Measurements from ENCODE around the gene ZNF764. TPM values are rescaled to one million over a fixed set of nuclear protein-coding genes. Genes with fewer than 3 reads are reported as not detected.
"Not testable (repeated sequence)": the region's sequence is repeated elsewhere in the genome, so short reads cannot be mapped to it uniquely, and the experiment has no call there.

Gene ZNF764
- total RNA-seq, 4 donors from 2014 or later: 1.5 to 11.3 (median 7.3) TPM

DNA sequence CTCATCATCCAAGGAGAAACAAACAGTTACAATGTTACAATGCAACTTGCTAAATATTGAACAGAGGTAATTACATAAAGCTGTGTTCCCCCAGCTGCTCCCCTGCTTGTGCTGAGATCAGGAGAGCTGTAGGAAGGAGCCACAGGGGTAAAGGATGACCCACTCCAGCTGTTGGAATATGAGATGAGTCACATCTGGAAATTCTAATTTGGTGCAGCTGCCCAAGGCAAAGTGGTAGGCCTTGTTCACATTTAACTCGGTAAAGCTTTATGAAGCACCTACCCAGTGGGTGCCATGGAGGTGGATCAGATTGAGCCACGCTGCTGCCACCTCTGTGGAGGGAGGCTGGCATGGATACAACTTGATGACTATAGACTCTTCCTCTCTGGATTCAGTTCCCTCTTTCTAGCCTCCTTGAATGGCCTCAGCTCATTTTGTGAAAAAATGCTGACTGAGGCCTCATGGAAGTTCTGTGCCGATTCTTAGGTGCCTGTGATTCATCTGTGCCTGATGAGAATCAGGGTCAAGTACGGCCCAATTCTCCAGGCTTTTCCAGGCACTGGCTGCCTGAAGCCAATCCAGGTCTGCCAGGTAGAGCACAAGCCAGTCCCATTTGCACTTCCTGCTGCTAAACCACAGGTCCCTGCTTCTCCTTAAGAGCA, 44.6 kb upstream of the ZNF764 start:
- no peak overlapping the region for H3K27ac ChIP-seq
- H3K9me3 ChIP-seq: no peaks in the 10 kb centered on the region
- intact Hi-C loops (cut with DNase I; ENCODE audit: low total_unique reads): no loop called here
- H3K4me3 ChIP-seq: no peak overlapping the region
- no peaks in the 10 kb centered on the region for H3K36me3 ChIP-seq
- no peaks in the 10 kb centered on the region for H3K4me1 ChIP-seq
- TF ChIP-seq, protein P1, sequence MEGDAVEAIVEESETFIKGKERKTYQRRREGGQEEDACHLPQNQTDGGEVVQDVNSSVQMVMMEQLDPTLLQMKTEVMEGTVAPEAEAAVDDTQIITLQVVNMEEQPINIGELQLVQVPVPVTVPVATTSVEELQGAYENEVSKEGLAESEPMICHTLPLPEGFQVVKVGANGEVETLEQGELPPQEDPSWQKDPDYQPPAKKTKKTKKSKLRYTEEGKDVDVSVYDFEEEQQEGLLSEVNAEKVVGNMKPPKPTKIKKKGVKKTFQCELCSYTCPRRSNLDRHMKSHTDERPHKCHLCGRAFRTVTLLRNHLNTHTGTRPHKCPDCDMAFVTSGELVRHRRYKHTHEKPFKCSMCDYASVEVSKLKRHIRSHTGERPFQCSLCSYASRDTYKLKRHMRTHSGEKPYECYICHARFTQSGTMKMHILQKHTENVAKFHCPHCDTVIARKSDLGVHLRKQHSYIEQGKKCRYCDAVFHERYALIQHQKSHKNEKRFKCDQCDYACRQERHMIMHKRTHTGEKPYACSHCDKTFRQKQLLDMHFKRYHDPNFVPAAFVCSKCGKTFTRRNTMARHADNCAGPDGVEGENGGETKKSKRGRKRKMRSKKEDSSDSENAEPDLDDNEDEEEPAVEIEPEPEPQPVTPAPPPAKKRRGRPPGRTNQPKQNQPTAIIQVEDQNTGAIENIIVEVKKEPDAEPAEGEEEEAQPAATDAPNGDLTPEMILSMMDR (IDR thresholded peaks at IDR 0.05): no peak
- no peak for TF ChIP-seq POLR2A (IDR thresholded peaks at IDR 0.05)
- no peaks in the 10 kb centered on the region for H3K27me3 ChIP-seq
- DNase-seq: no peak

DNA sequence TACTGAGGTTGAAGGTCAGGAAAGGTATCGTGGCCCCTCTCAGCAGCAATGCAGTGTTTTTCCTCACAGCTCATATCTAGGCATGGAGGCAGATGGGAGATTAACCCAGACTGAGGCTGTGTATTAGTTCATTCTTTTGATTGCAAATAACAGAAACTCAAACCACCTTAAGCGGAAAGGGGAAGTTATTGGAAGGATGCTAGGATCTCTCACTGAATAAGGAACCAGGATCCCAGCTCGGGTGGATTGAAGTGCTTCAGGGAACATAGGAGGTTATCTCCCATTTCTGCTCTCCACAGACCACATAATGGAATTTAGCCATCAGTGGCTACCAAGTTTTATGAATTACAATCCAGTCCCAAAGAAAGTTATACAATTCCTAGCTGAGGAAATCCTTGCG, 43.8 kb upstream of the ZNF764 start:
- H3K27me3 ChIP-seq: no peaks in the 10 kb centered on the region
- TF ChIP-seq POLR2A (IDR thresholded peaks at IDR 0.05): no peak
- TF ChIP-seq, protein P1 (IDR thresholded peaks at IDR 0.05): no peak
- H3K4me3 ChIP-seq: no peak overlapping the region
- H3K27ac ChIP-seq: no peak overlapping the region
- H3K9me3 ChIP-seq: no peaks in the 10 kb centered on the region
- DNase-seq: no peak
- H3K36me3 ChIP-seq: no peaks in the 10 kb centered on the region
- H3K4me1 ChIP-seq: no peaks in the 10 kb centered on the region
- intact Hi-C loops (cut with DNase I; ENCODE audit: low total_unique reads): no loop called here

DNA sequence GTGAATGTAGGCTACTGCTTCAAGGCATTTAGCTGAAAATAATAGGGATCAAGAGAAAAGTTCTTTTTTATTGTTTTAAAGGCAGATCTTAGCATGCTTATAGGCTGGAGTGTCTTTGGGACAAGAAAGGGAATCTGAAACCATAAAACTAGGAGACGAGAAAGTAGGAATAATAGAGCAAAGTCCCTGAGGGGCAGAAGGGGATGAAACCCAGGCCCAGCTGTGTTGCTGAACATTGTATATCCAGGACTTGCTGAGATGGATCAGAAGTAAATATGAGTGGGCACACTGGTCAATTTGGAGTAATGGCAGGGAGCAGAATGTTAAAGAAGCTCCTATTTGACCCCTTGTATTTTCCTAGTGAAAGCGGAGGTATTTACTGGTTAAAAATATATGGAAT, 42.8 kb upstream of the ZNF764 start:
- Histone ChIP-seq H3K9me3 (no peaks in the 10 kb centered on the region), H3K4me1 (no peaks in the 10 kb centered on the region), H3K27me3 (no peaks in the 10 kb centered on the region), H3K27ac (no peak overlapping the region), H3K36me3 (no peaks in the 10 kb centered on the region), H3K4me3 (no peak overlapping the region)
- TF ChIP-seq POLR2A (IDR thresholded peaks at IDR 0.05): no peak
- TF ChIP-seq, protein P1 (IDR thresholded peaks at IDR 0.05): no peak
- DNase-seq: no peak
- intact Hi-C loops (cut with DNase I; ENCODE audit: low total_unique reads): no loop called here

DNA sequence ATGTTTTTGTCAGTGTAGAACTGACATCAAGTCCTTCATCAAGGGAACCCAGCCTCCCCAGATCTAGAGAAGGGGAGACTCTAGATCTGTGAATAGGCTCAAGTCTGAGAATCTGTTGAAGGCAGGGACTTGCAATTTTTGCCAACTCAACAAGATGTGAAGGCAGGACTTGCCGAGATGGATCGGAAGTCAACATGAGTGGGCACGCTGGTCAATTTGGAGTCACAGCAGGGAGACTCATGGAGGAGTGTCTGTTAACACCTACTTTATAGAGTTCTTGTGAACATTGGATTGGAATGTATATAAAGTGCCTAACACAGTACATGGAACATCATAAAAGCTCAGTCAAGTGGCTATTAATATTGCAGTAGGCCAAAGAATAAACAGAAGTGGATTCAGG, 42.0 kb upstream of the ZNF764 start:
- Histone ChIP-seq H3K36me3 (no peaks in the 10 kb centered on the region), H3K4me1 (no peaks in the 10 kb centered on the region), H3K9me3 (no peaks in the 10 kb centered on the region), H3K27me3 (no peaks in the 10 kb centered on the region), H3K4me3 (no peak overlapping the region), H3K27ac (no peak overlapping the region)
- no peak for DNase-seq
- intact Hi-C loops (cut with DNase I; ENCODE audit: low total_unique reads): no loop called here
- TF ChIP-seq POLR2A (IDR thresholded peaks at IDR 0.05): no peak
- TF ChIP-seq, protein P1 (IDR thresholded peaks at IDR 0.05): no peak

DNA sequence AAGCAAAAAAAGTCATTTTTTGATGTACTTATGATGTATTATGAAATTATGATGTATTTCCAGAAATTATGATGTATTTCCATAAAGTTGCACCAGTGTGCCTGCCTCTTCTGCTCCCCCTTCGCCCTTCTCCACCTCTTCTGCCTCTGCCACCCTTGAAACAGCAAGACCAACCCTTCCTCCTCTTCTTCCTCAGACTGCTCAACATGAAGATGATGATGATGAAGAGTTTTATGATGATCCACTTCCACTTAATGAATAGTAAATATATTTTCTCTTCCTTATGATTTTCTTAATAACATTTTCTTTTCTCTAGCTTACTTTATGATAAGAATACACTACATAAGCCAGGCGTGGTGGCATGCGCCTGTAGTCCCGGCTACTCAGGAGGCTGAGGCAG, 34.7 kb upstream of the ZNF764 start:
- Histone ChIP-seq H3K27me3 (no peaks in the 10 kb centered on the region), H3K4me1 (no peaks in the 10 kb centered on the region), H3K27ac (no peak overlapping the region), H3K9me3 (no peaks in the 10 kb centered on the region), H3K36me3 (no peaks in the 10 kb centered on the region), H3K4me3 (no peak overlapping the region)
- no peak for DNase-seq
- TF ChIP-seq POLR2A (IDR thresholded peaks at IDR 0.05): no peak
- TF ChIP-seq, protein P1 (IDR thresholded peaks at IDR 0.05): no peak
- intact Hi-C loops (cut with DNase I; ENCODE audit: low total_unique reads): no loop called here

DNA sequence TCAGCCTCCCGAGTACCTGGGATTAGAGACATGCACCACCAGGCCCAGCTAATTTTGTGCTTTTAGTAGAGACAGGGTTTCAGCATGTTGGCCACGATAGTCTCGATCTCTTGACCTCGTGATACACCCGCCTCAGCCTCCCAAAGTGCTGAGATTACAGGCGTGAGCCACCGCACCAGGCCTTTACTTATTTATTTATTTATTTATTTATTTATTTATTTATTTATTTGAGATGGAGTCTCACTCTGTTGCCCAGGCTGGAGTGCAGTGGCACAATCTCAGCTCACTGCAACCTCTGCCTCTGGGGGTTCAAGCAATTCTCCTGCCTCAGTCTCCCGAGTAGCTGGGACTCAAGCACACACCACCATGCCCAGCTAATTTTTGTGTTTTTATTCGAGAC, 32.7 kb upstream of the ZNF764 start:
- H3K9me3 ChIP-seq; DNase-seq; H3K36me3 ChIP-seq; H3K4me3 ChIP-seq; H3K27ac ChIP-seq; H3K4me1 ChIP-seq; H3K27me3 ChIP-seq; intact Hi-C loops (cut with DNase I; ENCODE audit: low total_unique reads): not testable (repeated sequence)

DNA sequence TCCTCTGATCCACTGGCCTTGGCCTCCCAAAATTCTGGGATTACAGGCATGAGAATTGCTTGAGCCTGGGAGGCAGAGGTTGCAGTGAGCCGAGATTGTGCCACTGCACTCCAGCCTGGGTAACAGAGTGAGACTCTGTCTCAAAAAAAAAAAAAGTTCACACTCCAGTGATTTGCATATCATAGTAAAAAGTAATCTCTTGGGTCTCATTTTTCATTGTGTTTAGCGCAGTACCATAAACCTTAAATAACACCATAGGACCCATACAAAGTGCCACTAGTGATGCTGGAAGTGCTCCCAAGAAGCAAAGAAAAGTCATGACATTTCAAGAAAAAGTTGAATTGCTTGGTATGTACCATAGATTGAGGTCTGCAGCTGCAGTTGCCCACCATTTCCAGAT, 31.4 kb upstream of the ZNF764 start:
- intact Hi-C loops (cut with DNase I; ENCODE audit: low total_unique reads); H3K4me3 ChIP-seq; H3K4me1 ChIP-seq; DNase-seq; H3K27me3 ChIP-seq; H3K27ac ChIP-seq; H3K36me3 ChIP-seq; H3K9me3 ChIP-seq: not testable (repeated sequence)

Data from uterus (tissue), 4 donors.